Epithelial cell of esophagus (primary cell): ENCODE data around the gene TRIM8.

ENCODE experiments used
- DNase-seq: peaks from one replicate; pipeline ENCODE4 v3.0.0; 2010; ENCODE audit warnings: low read depth
- H3K4me3 ChIP-seq: 2 replicates; pipeline ENCODE4 v1.5.1; 2011; ENCODE audit warnings: mild to moderate bottlenecking, low read length, control low read depth
- CTCF ChIP-seq: IDR thresholded peaks from 2 replicates; pipeline ENCODE4 v1.5.1; 2011; ENCODE audit warnings: low read depth, mild to moderate bottlenecking, low read length, control low read depth, inconsistent platforms; ENCODE audit not compliant: insufficient read depth; ENCODE audit errors: missing control alignments

The TRIM8 gene

GRCh38 chr10:102620138-102620590, 24.1 kb upstream of the TRIM8 start:
- TF ChIP-seq CTCF, result no peak
- H3K4me3 ChIP-seq, result no peak overlapping the region
- DNase-seq, result no peak

- H3K4me3 ChIP-seq, result no peak overlapping the region
- no peak for DNase-seq
- no peak for TF ChIP-seq CTCF
Measured at GRCh38 chr10:102620591-102621442, 23.5 kb upstream of the TRIM8 start.

GRCh38 chr10:102621443-102622325, 22.6 kb upstream of the TRIM8 start:
- TF ChIP-seq CTCF, result no peak
- H3K4me3 ChIP-seq, result no peak overlapping the region
- no peak for DNase-seq

- TF ChIP-seq CTCF, result no peak
- no peak overlapping the region for H3K4me3 ChIP-seq
- no peak for DNase-seq
Measured at GRCh38 chr10:102624094-102624493, 20.2 kb upstream of the TRIM8 start.

- no peak overlapping the region for H3K4me3 ChIP-seq
- DNase-seq, result peak; percentile 36
- TF ChIP-seq CTCF, result no peak
Measured at GRCh38 chr10:102624751-102625645, 19.3 kb upstream of the TRIM8 start.

- no peak for TF ChIP-seq CTCF
- no peak for DNase-seq
Measured at GRCh38 chr10:102626026-102626685, 18.1 kb upstream of the TRIM8 start.

More at GRCh38 chr10:102626026-102626685, 18.1 kb upstream of the TRIM8 start:
- H3K4me3 ChIP-seq, result no peak overlapping the region
